ENCODE data around the gene KCNJ8.

KCNJ8 gene

GRCh38 chr12:21715386-21715785 lies 59.1 kb downstream of the KCNJ8 start:
- DNase-seq: no peak

Data from hypothalamus (tissue), 51 donors.